Embryonic facial prominence (tissue), 1 donor: ENCODE results near the gene C6orf89.

ENCODE experiments used
- DNase-seq: peaks from one replicate; pipeline ENCODE4 v3.0.0-alpha.2; 2016; ENCODE audit errors: extremely low spot score

C6orf89 gene

DNA sequence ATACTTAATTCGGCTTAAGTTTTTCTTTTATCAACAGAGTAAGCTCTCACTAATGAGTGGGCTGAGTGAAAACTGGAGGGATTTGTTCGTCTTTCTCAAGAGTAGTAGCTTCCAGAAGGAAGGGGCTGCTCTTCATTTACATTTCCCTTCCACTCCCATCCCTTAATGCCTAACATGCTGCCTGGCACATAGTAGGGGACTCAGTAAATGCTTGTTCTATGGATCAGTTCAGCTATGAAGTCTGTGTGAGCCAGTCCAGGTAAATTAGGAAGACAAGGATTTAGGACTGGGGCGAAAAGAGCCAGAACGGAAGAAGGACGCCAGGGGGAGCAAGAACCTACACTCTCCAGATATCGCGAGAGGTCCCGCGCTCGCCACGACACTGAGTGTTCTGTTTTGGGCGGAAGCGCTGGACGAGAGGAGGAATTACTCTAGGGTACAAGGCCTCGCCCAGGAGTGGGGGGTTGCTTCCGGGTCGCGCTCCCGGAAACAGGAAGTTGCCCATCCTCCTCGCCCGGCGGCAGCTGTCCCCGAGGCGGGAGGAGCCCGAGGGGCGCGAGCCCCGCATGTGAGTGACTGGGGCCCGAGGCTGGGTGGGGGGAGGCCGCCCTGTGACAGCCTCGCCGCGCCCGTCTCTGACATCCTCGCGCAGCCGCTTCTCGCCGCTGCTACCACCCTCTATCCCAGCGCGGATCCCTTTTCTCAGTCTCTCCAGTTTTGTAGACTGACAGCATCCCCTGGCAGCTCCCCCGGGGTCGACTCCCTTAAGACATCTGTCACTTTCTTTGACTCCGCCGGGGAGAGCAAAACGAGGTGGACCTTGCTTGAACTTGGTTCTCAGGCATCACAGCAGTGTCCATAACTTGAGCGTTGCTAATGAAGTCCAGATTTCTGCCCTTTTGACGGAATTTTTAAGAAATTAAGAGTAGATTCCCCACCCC, at the start of gene C6orf89:
C6orf89 (plus strand) TSS at position 492 of the 941 bp plus-strand sequence. CDS start 13,493 bp downstream, outside the sequence.
- peak; percentile 97 for DNase-seq

DNA sequence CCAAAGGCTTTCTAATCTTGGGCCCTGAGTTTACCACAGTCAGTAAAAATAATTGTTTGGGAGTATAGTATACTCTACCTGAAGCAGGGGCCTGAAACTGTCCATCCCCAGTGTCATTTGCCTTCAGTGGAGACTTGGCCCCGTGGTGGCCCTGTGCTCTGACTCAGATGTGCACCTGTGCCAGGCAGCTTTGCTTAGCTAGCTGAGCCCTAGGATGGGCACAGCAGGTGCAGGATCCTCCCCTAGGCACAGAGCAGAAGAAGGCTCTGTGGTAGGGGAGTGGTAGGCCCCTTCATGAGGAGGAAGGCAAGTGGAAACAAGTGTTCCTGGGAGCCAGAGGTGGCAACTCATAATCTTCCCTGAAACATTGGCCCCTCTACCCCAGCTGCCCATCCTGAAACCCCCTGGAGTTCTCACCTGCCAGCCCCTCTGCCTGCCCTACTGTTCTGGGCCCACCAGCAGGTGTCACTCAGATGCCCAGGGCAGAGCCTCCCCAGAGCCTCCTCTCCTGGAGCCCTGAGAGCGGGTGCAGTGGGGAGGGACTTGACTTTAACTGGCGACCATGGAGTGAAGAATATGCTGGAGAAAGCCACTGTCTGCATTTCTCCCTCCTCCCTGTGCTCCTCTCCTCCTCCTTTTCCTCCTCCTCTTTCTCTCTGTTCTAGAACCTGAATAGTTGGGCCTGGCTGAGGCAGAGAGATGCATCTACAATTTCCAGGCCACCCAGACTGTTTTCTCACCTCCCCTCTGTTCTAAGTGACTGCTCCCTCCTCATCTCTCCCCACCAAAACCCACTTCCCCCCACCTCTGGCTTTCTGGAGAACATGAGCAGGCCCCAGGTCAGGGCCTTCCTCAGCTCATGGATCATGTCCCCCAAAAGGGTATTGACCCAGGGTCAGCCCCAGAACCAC, 49.4 kb upstream of the C6orf89 start:
- DNase-seq = no peak

- DNase-seq = no peak
Observed at GRCh38 chr6:36837022-36837339, 48.8 kb upstream of the C6orf89 start.

DNA sequence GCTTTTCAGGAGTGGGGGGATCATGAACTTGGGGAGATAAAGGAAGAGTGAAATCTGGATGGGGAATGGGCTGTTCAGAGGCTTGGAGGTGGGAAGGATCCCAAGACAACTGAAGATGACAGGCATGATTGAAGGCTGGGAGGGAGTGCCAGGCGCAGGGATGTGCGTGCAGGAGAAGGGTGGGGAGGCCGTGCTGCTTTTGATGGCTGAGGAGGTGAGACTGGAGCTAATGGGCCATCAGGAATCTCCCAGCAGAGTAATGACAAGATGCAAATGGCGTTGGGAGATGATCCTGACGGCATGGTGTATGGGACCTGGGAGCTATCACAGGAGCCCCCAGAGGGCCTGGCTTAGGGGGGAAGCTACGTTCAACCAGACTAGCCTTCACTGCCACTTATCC, 48.1 kb upstream of the C6orf89 start:
- no peak for DNase-seq

GRCh38 chr6:36838896-36839748, 46.6 kb upstream of the C6orf89 start, which contains the start of gene CPNE5:
Gene CPNE5 (minus strand): TSS chr6:36839444. CDS start chr6:36839377, 67 bp downstream.
- peak; percentile 28 for DNase-seq

DNA sequence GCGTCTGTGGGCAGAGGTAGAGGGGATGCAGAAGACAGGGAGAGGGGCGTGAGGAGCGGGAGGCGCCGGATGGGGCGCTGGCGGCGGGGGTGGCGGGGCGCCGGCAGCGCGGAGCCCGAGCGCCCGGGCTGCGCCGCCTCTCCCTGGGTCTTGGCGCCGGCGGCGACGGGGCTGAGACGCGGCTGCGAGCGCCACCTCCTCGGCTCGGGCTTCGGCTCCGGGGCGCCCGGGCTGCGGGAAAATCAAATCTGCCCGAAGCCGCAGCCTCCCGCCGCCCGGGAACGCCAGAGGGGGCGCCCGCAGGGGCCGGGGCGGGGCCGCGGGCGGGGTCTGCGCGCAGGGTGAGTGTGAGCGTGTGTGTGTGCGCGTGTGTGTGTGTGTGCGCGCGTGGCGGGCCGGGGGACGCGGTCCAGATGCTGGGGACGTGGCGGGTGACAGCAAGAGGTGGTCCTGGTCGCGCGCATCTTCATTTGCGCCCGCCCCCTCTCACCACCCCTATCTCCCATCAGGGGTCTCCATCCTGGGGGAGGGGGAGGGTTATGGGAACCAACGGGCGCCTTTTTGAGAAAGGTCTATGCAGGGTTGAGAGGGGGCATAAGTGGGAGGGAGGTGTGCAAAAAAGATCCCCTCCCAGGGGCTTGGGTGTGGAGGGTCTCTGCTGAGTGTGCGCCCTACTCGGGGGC, 45.9 kb upstream of the C6orf89 start:
- no peak for DNase-seq

DNA sequence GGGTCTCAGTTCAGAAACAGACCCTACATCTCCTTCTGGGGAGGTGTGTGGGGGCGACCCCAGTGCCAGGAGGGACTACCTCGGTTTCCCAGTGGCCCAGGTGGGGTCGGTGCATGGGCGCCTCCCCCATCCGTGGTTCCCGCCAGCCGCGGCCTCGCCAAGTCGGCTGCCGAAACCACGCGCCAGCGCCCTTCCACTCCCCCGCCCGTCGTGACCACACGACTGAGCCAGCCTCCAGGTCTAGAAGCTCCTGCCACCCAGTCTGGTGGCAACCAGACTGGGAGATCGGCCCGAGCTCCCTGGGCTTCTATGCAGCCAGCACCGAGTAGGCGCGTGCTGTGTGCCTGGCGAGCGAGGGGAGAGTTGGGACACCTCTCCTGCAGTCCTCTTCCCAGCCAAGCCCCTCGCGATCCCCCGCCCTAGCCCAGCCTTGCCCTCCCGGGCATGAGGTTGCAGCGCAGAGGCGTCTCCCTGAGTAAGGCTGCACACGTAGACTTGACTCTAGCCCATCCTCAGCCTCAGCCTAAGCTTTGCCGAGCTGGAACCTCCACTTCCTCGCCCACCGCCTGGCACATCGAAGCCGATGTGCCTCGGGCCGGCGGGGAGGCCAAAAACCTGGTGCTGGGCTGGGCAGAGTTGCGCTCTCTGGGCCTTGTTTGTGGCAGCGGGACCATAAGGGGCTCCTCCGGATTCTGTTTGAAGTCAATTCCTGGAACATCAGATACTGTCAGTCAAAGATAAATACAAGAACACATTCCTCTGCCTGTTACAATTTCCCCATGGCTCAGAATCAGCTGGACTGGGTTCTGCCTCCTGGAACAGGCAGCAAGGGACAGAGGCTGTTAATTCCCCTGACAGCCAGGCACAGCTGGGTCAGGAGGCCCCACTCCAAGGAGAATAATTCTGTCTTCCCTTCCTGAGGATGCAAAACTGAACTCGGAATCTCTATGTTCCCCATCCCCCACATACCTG, 45.0 kb upstream of the C6orf89 start:
- DNase-seq = no peak

DNA sequence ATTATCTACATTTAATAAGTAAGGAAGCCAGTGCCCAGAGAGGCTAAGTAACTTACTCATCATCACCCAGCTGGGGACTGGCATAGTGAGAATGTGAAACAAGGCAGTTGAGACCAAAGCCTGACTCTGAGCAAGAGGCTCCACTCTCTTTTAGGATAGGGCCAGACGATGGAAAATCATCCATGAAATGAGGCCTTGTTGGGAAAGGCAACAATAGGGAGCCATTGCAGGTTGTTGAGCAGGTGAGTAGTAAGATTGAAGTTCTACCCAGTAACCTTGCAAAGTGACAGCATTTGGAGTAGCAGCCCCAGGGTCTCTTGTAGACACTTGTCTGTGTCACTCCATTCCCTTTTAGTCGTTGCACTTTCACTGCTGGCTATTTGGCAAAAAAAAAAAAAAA, 44.0 kb upstream of the C6orf89 start:
- DNase-seq = no peak

GRCh38 chr6:36843170-36843569, 42.6 kb upstream of the C6orf89 start:
- DNase-seq = no peak

GRCh38 chr6:36844232-36845170, 41.3 kb upstream of the C6orf89 start:
- no peak for DNase-seq

GRCh38 chr6:36845233-36845632, 40.5 kb upstream of the C6orf89 start:
- no peak for DNase-seq

DNA sequence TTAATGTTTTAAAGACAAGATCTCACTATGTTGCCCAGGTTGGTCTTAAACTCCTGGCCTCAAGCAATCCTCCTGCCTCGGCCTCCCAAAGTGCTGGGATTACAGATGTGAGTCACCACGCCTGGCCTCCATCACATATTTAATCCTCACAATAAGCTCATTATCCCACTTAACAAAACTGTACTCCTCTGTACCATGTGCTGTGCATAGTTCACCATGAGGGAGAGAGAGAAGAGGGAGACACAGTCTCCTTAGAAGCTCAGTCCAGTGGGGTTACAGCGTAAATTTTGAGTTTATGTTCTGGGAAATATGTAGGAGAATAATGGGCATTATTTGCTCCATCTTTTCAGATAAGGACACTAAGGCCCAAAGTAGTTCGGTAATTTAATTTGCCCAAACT, 38.6 kb upstream of the C6orf89 start:
- no peak for DNase-seq

- no peak for DNase-seq
Observed at GRCh38 chr6:36847991-36848390, 37.8 kb upstream of the C6orf89 start.

DNA sequence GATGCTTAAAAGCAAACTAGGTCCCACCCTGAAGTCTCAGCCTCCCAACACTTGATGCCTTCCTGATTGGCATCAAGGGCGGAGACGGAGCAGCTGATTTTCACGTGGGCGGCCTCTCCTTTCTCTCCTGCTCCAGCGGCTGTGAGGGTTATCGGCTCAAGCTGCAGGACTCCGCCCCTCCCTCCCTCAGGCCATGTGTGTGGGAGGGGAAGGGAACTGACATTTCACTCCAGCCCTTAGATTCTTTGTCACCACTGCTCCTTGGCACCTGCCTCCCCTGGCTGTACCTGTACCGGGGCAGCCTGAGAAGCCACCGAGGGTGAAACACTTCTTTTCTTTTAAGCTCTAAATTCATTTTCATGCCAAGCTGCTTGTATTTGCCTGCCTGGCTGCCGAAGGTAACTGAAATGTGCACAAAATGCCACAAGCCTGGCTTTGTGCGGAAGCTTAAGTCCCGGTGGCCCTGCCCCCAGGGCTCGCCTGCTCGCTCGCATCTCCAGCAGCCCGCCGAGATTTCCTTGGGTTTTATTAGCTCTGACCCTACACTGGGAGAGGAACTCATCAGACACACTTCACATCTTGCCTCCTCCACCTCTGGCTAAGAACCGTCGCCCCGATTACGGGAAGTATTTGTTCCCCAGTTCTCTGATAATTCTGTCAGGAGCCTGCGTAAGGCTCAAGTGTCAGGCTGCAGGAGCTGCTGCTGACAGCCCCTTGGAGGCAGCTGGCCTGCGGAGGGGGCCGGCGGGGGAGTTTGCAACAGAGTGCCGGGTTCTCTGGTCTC, 36.9 kb upstream of the C6orf89 start:
- DNase-seq = no peak

- no peak for DNase-seq
Observed at GRCh38 chr6:36850021-36850420, 35.7 kb upstream of the C6orf89 start.

DNA sequence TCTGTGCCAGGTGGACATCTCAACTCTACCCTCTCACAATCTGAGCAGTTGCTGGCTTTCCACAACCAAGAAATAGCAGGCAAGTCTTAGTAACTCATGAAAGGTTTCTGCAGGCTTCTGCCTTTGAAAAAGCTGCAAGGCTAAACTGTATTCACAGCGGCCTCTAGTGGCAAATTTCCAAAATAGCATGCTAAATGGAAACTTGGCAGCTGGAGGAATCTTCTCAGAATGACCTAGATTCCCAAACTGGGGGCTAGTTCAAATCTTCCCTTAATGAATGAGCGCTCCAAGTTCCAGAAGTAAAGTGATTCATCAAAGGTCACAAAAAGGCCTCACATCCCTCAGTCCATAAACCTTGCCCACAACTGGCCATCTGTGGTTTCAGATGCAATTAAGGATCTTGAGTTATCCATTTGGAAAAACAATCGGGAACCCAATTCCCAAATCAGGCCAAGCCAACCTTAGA, 34.6 kb upstream of the C6orf89 start:
- peak; percentile 28 for DNase-seq

DNA sequence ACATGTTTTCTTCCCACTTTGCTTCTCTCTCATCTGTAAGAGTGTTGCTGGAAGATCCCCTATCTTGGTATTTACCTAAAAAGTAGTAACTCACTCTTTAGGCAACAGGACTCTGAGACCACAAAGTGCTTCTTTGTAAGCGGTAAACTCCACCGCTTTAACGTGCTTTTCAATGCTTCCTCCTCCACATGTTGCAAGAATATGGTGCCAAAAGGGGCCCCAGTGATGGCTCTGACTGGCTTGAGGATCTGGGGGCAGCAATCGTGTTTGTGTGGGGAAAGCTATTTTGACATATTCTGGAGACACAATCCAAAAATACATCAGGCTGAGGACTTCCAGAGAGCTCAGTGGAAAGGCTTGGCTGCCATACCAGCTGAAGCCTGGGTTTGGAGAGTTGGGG, 34.1 kb upstream of the C6orf89 start:
- no peak for DNase-seq
